Measurements from ENCODE around the gene DES. TPM values are rescaled to one million over a fixed set of nuclear protein-coding genes. Genes with fewer than 3 reads are reported as not detected.

The DES gene
- total RNA-seq, 1 experiment from 2014 or later: not detected

DNA sequence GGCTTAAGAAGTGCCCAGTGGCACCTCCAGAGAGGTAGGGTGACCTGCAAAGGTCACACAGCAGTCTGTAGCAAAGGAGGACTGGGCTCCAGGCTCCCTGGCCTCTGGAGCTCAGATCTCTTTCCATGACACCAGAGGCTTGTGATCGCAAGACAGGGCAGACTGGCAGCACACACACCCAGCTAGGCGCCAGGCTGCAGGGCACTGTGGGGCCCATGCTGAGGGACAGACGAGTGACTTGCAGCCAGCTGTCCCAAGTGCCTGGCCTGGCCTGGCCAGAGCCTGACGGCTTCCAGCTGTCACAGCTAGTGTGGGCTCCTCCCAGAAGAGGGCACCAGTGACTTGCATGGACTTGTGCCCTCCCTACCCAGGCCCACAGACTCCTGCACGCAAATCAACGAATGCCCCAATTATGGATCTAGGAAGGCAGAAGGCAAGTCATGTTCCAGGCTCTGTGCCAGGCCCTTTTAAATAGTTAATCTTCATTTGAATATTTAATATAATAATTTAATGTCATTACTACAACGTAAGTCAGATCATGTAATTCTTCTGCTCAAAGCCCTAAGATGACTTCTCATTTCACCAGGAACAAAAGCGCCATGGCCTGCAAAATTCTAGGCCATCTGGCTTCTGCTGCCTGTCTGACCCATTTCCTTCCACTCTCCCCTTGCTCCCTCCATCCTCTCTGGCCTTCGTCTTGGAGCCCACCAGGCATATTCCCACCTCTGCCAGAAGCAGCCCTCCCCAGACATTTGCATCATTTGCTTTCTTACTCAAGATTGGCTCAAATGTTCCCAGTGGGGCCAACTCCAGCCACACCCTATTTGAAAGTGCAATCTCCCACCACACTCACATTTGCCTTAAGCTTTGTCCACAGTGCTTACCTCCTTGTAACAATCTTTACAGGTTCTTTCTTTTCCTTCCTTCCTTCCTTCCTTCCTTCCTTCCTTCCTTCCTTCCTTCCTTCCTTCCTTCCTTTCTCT, 12.7 kb downstream of the DES start:
- H3K4me3 ChIP-seq (ENCODE audit: low read depth, low read length): no peak overlapping the region
- TF ChIP-seq, protein P1, sequence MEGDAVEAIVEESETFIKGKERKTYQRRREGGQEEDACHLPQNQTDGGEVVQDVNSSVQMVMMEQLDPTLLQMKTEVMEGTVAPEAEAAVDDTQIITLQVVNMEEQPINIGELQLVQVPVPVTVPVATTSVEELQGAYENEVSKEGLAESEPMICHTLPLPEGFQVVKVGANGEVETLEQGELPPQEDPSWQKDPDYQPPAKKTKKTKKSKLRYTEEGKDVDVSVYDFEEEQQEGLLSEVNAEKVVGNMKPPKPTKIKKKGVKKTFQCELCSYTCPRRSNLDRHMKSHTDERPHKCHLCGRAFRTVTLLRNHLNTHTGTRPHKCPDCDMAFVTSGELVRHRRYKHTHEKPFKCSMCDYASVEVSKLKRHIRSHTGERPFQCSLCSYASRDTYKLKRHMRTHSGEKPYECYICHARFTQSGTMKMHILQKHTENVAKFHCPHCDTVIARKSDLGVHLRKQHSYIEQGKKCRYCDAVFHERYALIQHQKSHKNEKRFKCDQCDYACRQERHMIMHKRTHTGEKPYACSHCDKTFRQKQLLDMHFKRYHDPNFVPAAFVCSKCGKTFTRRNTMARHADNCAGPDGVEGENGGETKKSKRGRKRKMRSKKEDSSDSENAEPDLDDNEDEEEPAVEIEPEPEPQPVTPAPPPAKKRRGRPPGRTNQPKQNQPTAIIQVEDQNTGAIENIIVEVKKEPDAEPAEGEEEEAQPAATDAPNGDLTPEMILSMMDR (IDR thresholded peaks at IDR 0.05; ENCODE audit: insufficient read depth in 1 of 2, low read depth in 1 of 2, low read length in 1 of 2, severe bottlenecking in 1 of 2, unreplicated experiment in 1 of 2): peak in 1 of 2 experiments; percentile 53
- Mint-ChIP-seq H3K27ac (ENCODE audit: unreplicated experiment) (no peak overlapping the region), H3K27me3 (ENCODE audit: insufficient read depth, unreplicated experiment) (no peaks in the 10 kb centered on the region), H3K4me3 (ENCODE audit: unreplicated experiment) (no peak overlapping the region), H3K36me3 (ENCODE audit: insufficient read depth, unreplicated experiment) (no peaks in the 10 kb centered on the region), H3K4me1 (ENCODE audit: low read depth, unreplicated experiment) (no peaks in the 10 kb centered on the region), H3K9me3 (ENCODE audit: unreplicated experiment) (no peaks in the 10 kb centered on the region)
- no peaks in the 10 kb centered on the region for H3K9me3 ChIP-seq
- intact Hi-C loops (cut with micrococcal nuclease; ENCODE audit: unreplicated experiment): no loop called here
- H3K4me1 ChIP-seq: 0 out of 2 replicates have a peak, but pooled peaks cover 4% of the 10 kb centered on the region
- ChIA-PET CTCF (interaction anchor here (0.6 to 1.2 kb wide), 6 partner anchors 27 to 105 kb away, joined by 3 to 6 read pairs (median 4); partner anchors contain the start of gene DNPEP), POLR2A (no interaction called here)
- BruUV-seq (replicated peaks): no TSS peak
- no peaks in the 10 kb centered on the region for H3K27me3 ChIP-seq (replicated peaks; ENCODE audit: control insufficient read depth, insufficient read depth, low read length)
- no peaks in the 10 kb centered on the region for H3K36me3 ChIP-seq (ENCODE audit: control insufficient read depth, insufficient read depth, low read length)
- peak in 1 of 2 experiments; percentile 24 for DNase-seq

DNA sequence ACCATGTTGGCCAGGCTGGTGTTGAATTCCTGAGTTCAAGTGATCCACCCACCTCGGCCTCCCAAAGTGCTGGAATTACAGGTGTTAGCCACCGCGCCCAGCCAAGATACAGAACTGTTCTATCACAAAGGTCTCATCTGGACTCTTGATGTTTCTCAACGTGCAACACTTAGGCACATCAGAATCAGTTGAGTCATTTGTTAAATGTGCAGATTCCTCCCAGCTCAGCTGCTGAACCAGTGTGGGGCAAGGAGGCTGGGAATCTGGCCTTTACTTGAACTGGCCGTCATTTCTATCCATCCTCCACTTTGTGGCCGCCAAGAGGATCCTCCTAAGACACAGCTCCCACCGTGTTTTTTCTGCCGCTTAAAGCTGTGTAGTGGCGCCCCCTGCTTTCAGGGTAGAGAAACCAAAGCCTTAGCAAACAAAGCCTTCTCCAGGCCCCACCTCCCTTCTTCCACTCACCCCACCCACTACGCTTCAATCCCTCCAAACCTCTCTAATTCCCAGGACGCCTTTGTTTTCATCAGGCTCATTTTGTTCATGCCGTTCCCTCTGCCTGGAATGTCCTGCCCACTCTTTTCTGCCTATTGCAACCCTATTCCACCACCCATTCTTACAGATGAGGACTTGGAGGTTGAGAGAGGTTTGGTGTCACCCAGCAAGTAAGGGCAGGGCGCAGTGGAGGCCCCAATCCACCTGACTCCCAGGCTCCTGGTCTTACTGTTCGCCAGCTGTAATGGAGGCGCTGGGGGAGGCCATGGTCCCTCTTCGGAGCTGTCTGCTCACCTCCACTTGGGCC, 15.7 kb downstream of the DES start:
- Mint-ChIP-seq H3K27ac (ENCODE audit: unreplicated experiment) (no peak overlapping the region), H3K36me3 (ENCODE audit: insufficient read depth, unreplicated experiment) (no peaks in the 10 kb centered on the region), H3K4me3 (ENCODE audit: unreplicated experiment) (no peak overlapping the region), H3K9me3 (ENCODE audit: unreplicated experiment) (no peaks in the 10 kb centered on the region), H3K27me3 (ENCODE audit: insufficient read depth, unreplicated experiment) (no peaks in the 10 kb centered on the region), H3K4me1 (ENCODE audit: low read depth, unreplicated experiment) (no peaks in the 10 kb centered on the region)
- H3K4me3 ChIP-seq (ENCODE audit: low read depth, low read length): no peak overlapping the region
- POLR2A ChIA-PET: no interaction called here
- no peaks in the 10 kb centered on the region for H3K36me3 ChIP-seq (ENCODE audit: control insufficient read depth, insufficient read depth, low read length)
- intact Hi-C loops (cut with micrococcal nuclease; ENCODE audit: unreplicated experiment): loop anchor here (1.0 kb wide), 1 partner anchor 31 kb away; no protein-coding TSS in a partner anchor
- no peaks in the 10 kb centered on the region for H3K9me3 ChIP-seq
- H3K27me3 ChIP-seq (replicated peaks; ENCODE audit: control insufficient read depth, insufficient read depth, low read length): no peaks in the 10 kb centered on the region
- peak in 1 of 2 experiments; percentile 52 for DNase-seq
- H3K4me1 ChIP-seq: no peaks in the 10 kb centered on the region
- CTCF ChIA-PET: interaction anchor here (1.0 to 1.4 kb wide), 3 partner anchors 31 to 96 kb away, joined by 3 read pairs; no protein-coding TSS in a partner anchor
- no TSS peak for BruUV-seq (replicated peaks)
- TF ChIP-seq, protein P1 (IDR thresholded peaks at IDR 0.05; ENCODE audit: insufficient read depth in 1 of 2, low read depth in 1 of 2, low read length in 1 of 2, severe bottlenecking in 1 of 2, unreplicated experiment in 1 of 2): peak in 1 of 2 experiments; percentile 16

DNA sequence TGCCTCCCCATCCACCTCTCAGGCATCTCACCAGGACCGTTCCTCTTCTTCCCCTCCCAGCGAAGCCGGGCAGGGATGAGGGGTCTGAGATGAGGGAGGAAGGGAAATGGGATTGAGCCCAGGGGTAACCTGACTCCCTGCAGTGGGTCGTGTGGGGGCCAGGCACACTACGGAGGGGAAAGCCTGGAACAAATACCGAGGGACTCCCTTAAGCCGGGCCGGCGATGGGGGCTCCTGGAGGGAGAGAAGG, 16.2 kb downstream of the DES start:
- BruUV-seq (replicated peaks): no TSS peak
- TF ChIP-seq, protein P1 (IDR thresholded peaks at IDR 0.05; ENCODE audit: insufficient read depth in 1 of 2, low read depth in 1 of 2, low read length in 1 of 2, severe bottlenecking in 1 of 2, unreplicated experiment in 1 of 2): no peak

More for the DNA sequence above, 16.2 kb downstream of the DES start:
- no peaks in the 10 kb centered on the region for H3K27me3 Mint-ChIP-seq (ENCODE audit: insufficient read depth, unreplicated experiment)
- Histone ChIP-seq H3K27me3 (replicated peaks; ENCODE audit: control insufficient read depth, insufficient read depth, low read length) (no peaks in the 10 kb centered on the region), H3K4me1 (no peaks in the 10 kb centered on the region), H3K9me3 (no peaks in the 10 kb centered on the region), H3K4me3 (ENCODE audit: low read depth, low read length) (no peak overlapping the region), H3K36me3 (ENCODE audit: control insufficient read depth, insufficient read depth, low read length) (no peaks in the 10 kb centered on the region)
- intact Hi-C loops (cut with micrococcal nuclease; ENCODE audit: unreplicated experiment): loop anchor here (1.0 kb wide), 1 partner anchor 31 kb away; no protein-coding TSS in a partner anchor
- no peaks in the 10 kb centered on the region for H3K4me1 Mint-ChIP-seq (ENCODE audit: low read depth, unreplicated experiment)
- H3K9me3 Mint-ChIP-seq (ENCODE audit: unreplicated experiment): no peaks in the 10 kb centered on the region
- H3K4me3 Mint-ChIP-seq (ENCODE audit: unreplicated experiment): no peak overlapping the region
- DNase-seq: no peak
- ChIA-PET CTCF (interaction anchor here (1.0 to 1.4 kb wide), 3 partner anchors 32 to 95 kb away, joined by 3 read pairs; no protein-coding TSS in a partner anchor), POLR2A (no interaction called here)
- H3K27ac Mint-ChIP-seq (ENCODE audit: unreplicated experiment): no peak overlapping the region
- no peaks in the 10 kb centered on the region for H3K36me3 Mint-ChIP-seq (ENCODE audit: insufficient read depth, unreplicated experiment)
